ENCODE data around the gene CCDC196.

DNA sequence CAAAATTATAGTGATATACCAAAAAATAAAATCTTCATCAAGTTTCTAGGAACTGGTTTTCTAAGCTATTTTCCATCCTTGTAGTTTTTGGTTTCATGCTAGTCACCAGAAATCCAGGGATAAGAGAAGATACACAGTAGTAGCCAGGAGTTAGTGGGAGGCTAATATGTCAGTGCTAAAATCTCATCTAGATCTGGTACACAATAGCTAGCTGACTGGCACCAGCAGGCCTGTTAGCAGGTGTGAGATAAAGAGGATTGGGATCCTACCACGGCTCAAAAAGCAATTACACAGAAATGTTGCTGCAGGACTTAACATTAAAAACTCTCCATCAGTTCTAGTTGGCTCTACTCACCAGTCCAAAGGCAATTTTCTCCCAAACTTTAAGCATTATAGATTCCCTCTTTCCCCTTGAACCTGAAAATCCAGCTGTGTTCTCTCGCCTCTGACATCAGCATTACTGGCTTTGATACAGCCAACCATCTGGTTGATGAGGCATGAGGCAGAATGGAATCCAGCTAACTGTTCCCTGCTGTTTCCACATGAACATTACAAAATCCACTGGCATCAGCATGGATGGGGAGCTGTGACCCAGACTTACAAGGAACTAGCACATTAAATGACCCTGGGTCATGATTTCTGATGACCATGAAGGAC, 41.8 kb upstream of the CCDC196 start:
- TF ChIP-seq CTCF (IDR thresholded peaks at IDR 0.05; ENCODE audit: low read depth, low read length) (no peak), POLR2A (IDR thresholded peaks at IDR 0.05; ENCODE audit: extremely low read depth, insufficient read length) (no peak)

Data from NB4 (cell line).